Activated CD4-positive, alpha-beta T cell treated with anti-CD3 and anti-CD28 coated beads, Interleukin-2, amount 50 U/mL, for 24 hours (primary cell): ENCODE results near the gene EHBP1.
"Not testable (repeated sequence)": the region's sequence is repeated elsewhere in the genome, so short reads cannot be mapped to it uniquely, and the experiment has no call there.

Experiments used
- DNase-seq, 2 donors: peaks; one replicate each; pipeline ENCODE4 v3.0.0-alpha.2; 2020; ENCODE audit warnings: low read depth in 1 of 2, low spot score in 1 of 2

The EHBP1 gene

GRCh38 chr2:62732262-62732777 lies 26.8 kb downstream of the EHBP1 start:
- no peak for DNase-seq

DNA sequence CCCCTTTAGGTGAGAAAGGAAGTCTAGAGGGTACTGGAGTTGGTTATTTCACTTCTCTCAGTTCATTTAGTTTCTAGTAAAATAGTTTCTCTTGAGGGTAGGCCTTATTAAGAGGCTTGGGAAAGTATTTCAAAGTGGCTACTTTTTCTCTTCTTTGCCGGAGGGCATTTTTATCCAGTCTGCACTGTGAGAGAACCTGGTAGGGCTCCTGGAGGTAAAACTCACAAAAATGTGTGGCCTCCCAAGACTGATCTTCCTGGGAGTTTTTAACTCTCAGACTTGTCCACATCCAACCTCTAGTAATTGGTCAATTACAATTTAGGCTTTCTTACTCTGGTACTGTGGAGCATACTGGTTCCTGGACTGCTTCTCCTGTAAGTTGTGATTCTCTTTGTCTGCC lies 28.0 kb downstream of the EHBP1 start:
- DNase-seq = no peak

DNA sequence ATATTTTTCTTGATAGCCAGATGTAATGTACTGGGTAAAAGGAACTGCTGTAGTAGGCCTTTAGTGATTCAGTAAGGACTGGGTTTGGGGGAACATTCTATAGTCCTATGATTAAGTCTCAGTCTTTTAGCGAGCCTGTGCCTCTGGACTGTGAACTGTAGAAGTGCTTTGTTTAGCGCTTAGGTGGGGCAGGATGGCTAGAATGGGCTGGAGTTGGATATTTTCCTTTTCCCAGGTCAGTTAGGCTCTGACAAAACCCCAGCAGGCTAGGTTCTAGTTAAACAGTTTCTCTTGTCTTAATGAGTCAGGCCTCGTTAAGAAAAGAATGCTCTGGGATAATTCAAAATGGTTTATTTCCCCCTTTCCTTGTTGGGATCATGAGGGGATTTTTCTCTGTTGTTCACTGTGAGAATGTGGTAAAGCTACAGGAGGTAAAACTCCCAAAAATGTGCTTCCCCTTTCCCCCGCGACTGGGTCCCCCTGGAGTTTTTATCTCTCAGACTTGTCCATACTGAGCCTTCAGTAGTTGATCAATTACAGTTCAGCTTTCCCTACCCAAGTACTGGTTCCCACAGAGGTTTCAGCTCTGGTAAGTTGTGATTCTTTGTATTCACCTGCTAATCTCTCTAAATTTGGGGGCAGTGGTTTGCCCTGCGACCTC lies 31.5 kb downstream of the EHBP1 start:
- DNase-seq = no peak

- no peak for DNase-seq
Observed at GRCh38 chr2:62738981-62739936, 33.7 kb downstream of the EHBP1 start.

DNA sequence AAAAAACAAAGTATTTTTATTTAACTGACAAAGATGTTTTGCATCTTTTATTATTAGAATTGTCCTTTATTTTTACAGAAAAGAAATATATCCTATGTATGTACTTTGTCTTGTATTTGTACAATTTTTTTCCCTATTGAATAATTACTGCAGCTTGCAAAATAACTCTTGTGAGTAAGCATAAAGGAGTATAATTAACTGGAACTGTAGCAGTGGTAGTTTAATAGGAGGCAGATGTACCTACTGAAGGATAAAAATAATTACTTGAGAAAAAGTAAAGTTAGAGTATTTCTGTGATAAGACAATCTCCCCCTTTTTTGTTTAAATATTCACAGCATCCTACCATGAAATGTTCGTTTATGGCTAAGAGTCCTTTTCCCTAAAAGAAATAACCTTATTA lies 34.7 kb downstream of the EHBP1 start:
- no peak for DNase-seq

- no peak for DNase-seq
Observed at GRCh38 chr2:62741127-62741526, 35.6 kb downstream of the EHBP1 start.

GRCh38 chr2:62741954-62742722 lies 36.6 kb downstream of the EHBP1 start:
- no peak for DNase-seq

DNA sequence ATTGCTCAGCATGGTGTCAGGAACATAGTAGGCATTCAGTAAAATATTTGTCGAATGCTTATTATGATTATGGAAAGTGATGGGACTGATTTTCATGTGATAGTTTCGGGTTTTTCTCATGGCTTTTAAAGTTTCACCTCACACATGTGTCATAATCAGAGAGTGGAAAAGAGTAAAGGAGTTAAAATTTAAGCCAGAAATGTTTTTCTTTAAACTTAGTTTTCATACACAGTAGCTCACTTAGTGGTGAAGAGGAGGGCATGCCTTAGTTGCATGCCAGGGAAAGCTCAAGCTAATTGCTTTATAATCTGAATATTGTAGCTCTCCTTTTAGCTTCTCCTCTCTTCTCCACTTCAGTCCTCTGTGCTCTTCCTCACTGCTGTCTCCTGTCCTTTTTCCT lies 38.0 kb downstream of the EHBP1 start:
- no peak for DNase-seq

- no peak for DNase-seq
Observed at GRCh38 chr2:62744603-62745002, 39.1 kb downstream of the EHBP1 start.

- DNase-seq = no peak
Observed at GRCh38 chr2:62745891-62746481, 40.5 kb downstream of the EHBP1 start.

DNA sequence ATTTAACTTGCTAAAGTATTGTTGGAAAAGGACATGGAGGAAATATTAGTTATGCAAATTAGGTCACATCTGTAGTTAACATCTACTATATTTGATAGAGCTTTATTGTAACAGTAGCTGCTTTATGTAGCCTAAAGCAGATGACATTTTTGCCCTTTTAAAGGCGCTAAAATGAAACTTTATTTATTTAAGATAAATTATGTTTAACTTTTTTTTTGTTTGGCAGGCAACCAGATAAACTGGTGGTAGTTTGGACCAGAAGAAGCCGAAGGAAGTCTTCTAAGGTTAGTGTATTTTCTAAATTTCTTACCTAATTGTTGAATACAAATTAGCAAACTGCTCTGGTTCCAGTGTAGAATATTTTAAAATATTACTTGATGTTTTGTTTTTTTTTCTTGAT lies 41.7 kb downstream of the EHBP1 start:
- no peak for DNase-seq

DNA sequence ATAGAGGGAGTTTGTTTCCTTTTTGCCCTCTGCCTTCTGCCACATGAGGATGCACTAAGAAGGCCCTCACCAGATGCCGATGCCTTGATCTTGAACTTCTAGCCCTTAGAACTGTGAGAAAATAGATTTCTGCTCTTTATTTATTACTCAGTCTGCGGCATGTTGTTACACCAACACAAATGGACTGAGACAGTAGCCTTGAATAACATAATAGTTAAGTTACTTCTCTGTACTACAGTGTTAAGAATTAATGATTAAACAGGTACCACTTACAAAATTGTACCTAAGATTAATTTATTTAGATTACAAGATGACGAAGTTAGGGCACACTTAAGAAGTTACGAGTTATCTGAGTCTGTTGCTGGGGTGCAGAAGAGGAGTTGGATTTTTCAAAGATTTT lies 42.4 kb downstream of the EHBP1 start:
- no peak for DNase-seq

- not testable (repeated sequence) for DNase-seq
Observed at GRCh38 chr2:62749111-62749510, 43.6 kb downstream of the EHBP1 start.

- no peak for DNase-seq
Observed at GRCh38 chr2:62757029-62757428, 51.5 kb downstream of the EHBP1 start.

- DNase-seq = no peak
Observed at GRCh38 chr2:62760026-62760425, 54.5 kb downstream of the EHBP1 start.

DNA sequence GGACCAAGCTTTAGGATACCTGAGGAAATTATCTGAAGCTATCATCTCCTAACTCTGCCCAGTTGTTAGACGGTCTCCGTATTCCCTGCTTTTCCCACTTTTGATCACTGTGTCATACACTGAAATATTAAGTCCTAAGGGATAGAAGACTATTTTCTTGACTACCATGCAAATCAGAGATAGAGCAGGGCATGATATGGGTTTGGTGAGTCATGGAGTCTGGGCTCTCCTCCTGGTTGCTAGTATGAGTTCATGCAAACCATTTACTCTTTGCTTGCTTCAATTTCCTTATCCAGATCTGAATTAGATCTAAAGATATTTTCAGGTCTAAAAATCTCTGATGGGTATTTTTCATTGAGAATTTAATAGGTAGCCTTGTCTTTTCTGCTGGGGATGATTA lies 55.0 kb downstream of the EHBP1 start:
- no peak for DNase-seq

DNA sequence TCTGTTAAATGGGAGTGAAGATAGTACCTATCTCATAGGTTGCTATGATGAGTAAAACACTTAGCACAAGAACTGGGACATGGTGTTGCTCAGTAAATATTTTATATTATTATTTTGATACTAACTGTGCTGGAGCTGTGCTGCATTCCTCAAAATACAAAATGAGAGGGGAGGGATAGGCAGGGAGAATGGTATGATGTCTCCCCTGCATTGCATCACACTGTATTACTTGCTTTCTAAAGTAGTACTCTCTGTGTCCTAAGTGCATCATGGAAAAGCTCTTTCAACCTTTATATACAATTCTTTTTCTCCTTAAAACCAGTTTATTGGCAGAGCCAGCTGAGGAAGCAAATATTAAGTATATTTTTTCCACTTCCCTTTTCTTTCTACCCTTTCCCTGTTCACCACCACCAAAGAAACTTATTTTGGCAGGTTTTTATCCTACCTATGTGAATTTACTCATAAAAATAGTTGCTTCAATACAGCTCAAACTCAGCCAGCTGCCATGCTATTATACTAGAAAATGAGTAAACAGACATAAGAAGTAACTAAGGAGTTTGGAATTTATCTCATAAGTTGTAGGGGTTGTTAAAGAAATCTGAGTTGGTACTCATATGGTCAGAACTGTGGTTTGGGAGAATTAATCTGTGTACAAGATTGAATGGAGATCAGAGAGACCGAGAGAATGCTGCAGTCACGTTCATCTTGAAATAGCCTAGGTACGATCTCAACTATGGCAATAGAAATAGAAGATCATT lies 60.3 kb downstream of the EHBP1 start:
- DNase-seq = no peak

DNA sequence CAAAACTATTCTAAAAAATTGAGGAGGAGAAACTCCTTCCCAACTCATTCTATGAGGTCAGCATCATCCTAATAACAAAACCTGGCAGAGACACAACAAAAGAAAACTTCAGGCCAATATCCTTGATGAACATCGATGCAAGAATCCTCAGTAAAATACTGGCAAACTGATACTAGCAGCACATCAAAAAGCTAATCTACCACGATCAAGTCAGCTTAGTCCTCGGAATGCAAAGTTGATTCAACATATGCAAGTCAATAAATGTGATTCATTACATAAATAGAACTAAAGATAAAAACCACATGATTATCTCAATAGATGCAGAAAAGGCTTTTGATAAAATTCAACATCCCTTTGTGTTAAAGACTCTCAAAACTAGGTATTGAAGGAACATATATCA lies 63.1 kb downstream of the EHBP1 start:
- no peak for DNase-seq

DNA sequence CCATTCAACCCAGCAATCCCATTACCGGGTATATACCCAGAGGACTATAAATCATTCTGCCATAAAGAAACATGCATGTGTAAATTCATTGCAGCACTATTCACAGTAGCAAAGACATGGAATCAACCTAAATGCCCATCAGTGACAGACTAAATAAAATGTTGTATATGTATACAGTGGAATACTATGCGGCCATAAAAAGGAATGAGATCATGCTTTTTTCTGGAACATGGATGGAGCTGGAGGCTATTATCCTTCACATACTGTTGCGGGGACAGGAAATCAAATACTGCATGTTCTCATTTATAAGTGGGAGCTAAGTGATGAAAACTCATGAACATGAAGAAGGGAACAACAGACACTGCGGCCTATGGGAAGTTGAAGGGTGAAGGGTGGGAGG lies 65.1 kb downstream of the EHBP1 start:
- no peak for DNase-seq
